Central memory CD8-positive, alpha-beta T cell (primary cell): ENCODE data around the gene E2F8.

Source experiments
- ATAC-seq: fragments of 150-1000 bp; cut with Tn5 transposase; replicated peaks from 2 replicates; pipeline ENCODE4 v1.10.0; 2022; ENCODE audit warnings: mild to moderate bottlenecking, moderate FRiP score, moderate number of reproducible peaks; ENCODE audit not compliant: poor library complexity, severe bottlenecking; ENCODE audit errors: extremely low read depth
- DNase-seq, 2 donors: peaks; one replicate each; pipeline ENCODE4 v3.0.0; 2021; ENCODE audit warnings: low spot score in 2 of 2
- H3K27ac Mint-ChIP-seq: one replicate; pipeline ENCODE4 v1.8.0; 2022; ENCODE audit warnings: low read depth, mild to moderate bottlenecking, moderate library complexity, mixed read lengths
- H3K27me3 Mint-ChIP-seq: one replicate; pipeline ENCODE4 v1.8.0; 2022; ENCODE audit warnings: mixed read lengths
- H3K36me3 Mint-ChIP-seq: one replicate; pipeline ENCODE4 v1.8.0; 2022; ENCODE audit warnings: mild to moderate bottlenecking, moderate library complexity, mixed read lengths; ENCODE audit not compliant: insufficient read depth
- H3K4me1 Mint-ChIP-seq: one replicate; pipeline ENCODE4 v1.8.0; 2022; ENCODE audit warnings: mixed read lengths
- H3K4me3 Mint-ChIP-seq: one replicate; pipeline ENCODE4 v1.8.0; 2022; ENCODE audit warnings: mild to moderate bottlenecking, moderate library complexity, mixed read lengths
- H3K9me3 Mint-ChIP-seq: one replicate; pipeline ENCODE4 v1.8.0; 2022; ENCODE audit warnings: mixed read lengths

E2F8 gene

DNA sequence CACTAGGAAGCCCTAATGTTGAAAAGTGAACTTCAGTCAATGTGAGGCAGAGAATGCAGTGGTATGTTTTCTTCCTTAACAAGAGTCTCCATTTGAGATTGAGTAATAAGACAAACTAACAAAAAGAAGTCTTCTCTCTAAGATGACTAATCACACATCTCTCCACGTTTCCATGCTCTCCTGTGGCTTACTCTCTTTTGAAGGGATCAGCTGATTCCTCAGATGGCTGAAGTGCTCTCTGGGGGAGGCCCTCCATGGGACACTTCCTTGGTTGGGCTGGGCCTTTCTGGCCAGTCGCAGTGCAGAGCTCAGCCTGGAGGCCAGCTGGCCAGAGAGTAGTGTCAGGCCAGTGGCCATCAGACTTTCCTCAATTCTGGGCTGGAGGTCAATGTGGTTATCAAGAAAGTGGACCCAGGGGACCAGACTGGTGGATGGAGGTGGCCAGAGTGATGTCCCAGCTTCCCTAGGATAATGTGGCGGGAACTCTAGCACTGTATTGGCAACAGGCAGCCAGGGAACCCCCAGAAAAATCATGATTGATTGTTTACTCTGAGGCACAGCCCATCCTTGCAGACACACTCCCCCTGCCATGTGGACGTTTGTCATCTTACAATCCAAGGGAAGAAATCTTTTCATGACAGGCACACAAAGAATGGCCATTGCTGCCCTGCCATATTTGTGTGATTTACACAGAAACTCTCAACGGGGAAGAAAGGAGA, 53.5 kb downstream of the E2F8 start:
- DNase-seq (no peak), ATAC-seq (no peak)
- Mint-ChIP-seq H3K4me1 (no peaks in the 10 kb centered on the region), H3K27ac (no peak overlapping the region), H3K27me3 (no peaks in the 10 kb centered on the region), H3K9me3 (no peaks in the 10 kb centered on the region), H3K4me3 (no peak overlapping the region), H3K36me3 (peaks cover 1% of the 10 kb centered on the region)

DNA sequence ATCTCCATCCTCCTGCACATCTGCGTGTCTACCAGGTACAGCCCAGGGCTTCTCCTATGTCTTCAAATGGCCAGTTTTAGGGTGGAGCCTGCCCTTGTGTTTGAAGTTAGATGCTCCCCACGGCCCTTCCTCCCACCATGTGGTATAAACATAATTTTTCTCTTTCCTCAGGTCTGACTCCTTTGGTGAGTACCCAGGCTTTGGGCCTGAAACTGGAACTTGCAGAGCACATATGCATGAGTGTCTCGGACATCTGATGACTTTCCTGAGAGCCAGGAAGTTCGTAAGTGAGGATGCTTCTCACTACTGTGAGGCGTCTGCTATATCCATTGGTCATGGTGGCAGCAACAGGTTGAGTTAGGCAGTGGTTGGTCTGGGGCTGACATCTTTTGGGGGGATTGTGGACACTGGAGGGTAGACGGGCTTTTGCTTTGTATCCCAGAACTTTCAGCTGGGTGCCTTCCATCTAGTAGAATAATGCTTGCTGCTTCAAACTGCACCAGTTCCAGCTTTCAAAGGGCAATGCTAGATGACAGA, 55.2 kb downstream of the E2F8 start:
- no peak for DNase-seq
- Mint-ChIP-seq H3K36me3 (peaks cover 1% of the 10 kb centered on the region), H3K4me1 (no peaks in the 10 kb centered on the region), H3K9me3 (no peaks in the 10 kb centered on the region), H3K27ac (no peak overlapping the region), H3K4me3 (no peak overlapping the region), H3K27me3 (no peaks in the 10 kb centered on the region)
- ATAC-seq, result no peak

DNA sequence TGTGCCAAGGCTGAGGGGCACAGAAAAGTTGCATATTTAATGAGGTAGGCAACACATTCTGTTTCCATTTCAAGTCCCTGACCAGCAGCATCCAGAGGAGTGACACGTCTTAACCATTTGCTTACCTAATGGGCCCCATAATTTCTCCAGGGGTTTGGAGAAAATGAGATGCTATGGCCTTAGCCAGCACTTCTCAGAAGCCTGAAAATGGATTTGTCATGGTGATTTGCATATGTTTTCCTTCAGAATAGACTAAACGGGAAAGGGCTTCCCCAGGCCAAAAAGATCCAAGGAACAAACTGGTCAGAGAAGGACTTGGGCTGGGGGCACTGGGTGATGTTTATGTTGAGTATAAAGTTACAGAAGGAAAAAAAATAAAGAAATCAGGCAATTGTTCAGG, 55.7 kb downstream of the E2F8 start:
- no peaks in the 10 kb centered on the region for H3K27me3 Mint-ChIP-seq
- no peaks in the 10 kb centered on the region for H3K4me1 Mint-ChIP-seq
- peaks cover 1% of the 10 kb centered on the region for H3K36me3 Mint-ChIP-seq
- H3K4me3 Mint-ChIP-seq, result no peak overlapping the region
- DNase-seq (no peak), ATAC-seq (no peak)
- no peaks in the 10 kb centered on the region for H3K9me3 Mint-ChIP-seq
- no peak overlapping the region for H3K27ac Mint-ChIP-seq

DNA sequence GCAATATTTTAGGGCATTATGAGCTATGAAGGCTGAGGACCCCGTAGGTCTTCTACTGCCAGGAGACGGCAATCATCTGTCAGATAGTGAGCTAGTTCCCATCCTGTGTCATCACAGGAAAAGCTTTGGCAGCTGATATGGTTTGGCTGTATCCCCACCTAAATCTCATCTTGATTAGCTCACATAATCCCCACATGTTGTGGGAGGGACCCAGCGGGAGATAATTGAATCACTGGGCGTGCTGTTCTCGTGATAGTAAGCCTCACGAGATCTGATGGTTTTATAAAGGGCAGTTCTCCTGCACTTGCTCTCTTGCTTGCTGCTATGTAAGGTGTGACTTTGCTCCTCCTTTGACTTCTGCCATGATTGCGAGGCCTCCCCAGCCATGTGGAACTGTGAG, 57.1 kb downstream of the E2F8 start:
- Mint-ChIP-seq H3K27me3 (no peaks in the 10 kb centered on the region), H3K9me3 (no peaks in the 10 kb centered on the region), H3K27ac (no peak overlapping the region), H3K4me1 (no peaks in the 10 kb centered on the region), H3K36me3 (peaks cover 1% of the 10 kb centered on the region), H3K4me3 (no peak overlapping the region)
- DNase-seq, result no peak
- no peak for ATAC-seq

DNA sequence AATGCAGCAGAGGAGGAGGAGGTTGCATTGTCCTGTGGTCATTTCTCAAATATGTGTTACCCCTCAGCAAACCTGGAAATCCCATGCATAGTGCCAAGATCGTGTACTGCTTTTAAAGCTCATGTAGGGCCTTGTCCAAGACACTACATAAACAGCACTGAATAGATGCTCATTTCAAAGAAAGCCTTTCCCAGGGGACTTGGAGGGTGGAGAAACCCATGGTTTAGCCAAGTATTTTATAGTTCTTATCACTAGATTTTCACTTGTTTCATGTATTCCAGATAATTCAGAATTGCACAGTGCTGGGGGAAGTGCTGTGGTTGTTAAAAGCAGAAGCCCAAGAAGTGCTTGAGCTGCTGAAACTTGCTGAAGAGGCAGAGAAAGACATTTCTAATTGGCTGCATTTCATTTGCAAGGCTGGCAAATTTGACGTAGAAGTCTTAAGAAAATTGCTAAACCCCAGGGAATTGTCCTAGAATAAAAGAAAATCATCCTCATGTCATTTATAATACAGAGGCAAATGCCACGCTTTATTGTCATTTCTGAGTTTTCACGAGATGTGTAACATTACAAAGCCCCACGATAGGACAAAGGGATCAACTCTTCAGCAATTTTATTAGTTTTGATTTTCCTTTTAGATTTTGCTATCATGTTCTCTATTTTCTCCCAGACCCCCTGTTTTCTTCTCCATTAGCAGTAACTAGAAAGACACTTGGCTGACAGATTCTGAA, 59.0 kb downstream of the E2F8 start:
- Mint-ChIP-seq H3K27ac (no peak overlapping the region), H3K4me1 (no peaks in the 10 kb centered on the region)

DNA sequence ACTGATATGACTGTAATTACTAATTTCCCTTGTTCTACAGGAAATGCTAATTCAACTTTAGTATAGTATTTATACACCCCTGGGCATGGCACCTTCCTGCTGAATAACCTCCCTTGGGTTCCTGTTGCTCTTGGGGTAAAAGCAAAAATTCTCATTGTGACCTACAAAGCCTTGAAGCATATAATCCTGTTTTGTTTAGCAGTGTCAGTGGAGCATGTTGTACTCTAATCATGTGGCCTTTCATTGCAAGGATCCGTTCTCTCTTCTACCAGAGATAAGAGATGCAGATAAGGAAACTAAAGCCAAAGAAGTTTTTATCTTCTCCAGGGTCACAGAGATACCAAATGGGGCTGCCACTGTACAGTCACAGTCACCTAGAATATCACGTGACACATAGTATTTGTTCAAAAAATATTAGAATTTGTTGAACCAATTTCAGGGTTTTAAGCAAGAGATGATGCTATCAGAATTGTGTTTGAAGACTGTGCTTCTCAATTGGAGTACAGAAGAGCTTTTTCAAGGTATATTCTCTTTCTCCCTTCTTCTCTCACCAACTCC, 64.0 kb downstream of the E2F8 start:
- DNase-seq (no peak), ATAC-seq (no peak)
- Mint-ChIP-seq H3K4me1 (no peaks in the 10 kb centered on the region), H3K27me3 (no peaks in the 10 kb centered on the region), H3K36me3 (peaks cover 24% of the 10 kb centered on the region), H3K27ac (no peak overlapping the region), H3K4me3 (no peak overlapping the region), H3K9me3 (no peaks in the 10 kb centered on the region)

More for the DNA sequence above, 59.0 kb downstream of the E2F8 start:
- H3K36me3 Mint-ChIP-seq, result peaks cover 3% of the 10 kb centered on the region
- no peak for DNase-seq
- ATAC-seq, result no peak
- no peaks in the 10 kb centered on the region for H3K9me3 Mint-ChIP-seq
- no peak overlapping the region for H3K4me3 Mint-ChIP-seq
- H3K27me3 Mint-ChIP-seq, result no peaks in the 10 kb centered on the region
